ENCODE results near the gene MTOR.
"Not testable (repeated sequence)": the region's sequence is repeated elsewhere in the genome, so short reads cannot be mapped to it uniquely, and the experiment has no call there.

Gene MTOR

DNA sequence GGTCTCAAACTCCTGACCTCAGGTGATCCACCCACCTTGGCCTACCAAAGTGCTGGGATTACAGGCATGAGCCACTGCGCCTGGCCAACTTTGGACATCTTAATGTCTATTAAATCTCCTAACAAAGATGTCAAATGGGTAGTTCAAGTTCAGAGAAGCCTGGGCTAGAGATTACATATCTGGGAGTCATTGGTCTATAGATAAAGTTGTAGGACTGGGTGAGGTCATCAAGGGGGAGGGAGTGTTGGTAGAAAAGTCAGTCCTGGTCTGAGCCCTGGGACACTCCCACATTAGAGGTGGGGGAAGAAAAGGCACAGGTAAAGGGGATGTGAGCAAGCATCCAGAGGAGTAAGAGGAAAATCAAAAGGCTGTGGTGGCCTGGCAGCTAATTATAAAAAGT, 17.3 kb upstream of the MTOR start:
- no peak for DNase-seq

DNA sequence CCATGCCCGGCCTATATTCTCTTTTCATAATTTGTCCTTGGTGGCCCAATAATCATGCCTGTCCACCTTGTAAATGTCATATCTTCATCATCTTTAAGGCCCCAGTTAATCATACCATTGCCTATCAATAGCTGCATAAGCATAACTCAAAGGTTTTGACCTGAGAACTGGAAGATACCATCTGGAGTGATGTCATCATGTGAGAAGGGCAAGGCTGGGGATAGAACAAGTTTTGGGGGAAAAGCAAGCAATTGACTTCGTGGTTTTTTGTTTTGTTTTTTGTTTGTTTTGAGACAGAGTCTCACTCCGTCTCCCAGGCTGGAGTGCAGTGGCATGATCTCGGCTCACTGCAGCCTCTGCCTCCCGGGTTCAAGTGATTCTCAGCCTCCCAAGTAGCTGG, 16.8 kb upstream of the MTOR start:
- DNase-seq, result no peak

DNA sequence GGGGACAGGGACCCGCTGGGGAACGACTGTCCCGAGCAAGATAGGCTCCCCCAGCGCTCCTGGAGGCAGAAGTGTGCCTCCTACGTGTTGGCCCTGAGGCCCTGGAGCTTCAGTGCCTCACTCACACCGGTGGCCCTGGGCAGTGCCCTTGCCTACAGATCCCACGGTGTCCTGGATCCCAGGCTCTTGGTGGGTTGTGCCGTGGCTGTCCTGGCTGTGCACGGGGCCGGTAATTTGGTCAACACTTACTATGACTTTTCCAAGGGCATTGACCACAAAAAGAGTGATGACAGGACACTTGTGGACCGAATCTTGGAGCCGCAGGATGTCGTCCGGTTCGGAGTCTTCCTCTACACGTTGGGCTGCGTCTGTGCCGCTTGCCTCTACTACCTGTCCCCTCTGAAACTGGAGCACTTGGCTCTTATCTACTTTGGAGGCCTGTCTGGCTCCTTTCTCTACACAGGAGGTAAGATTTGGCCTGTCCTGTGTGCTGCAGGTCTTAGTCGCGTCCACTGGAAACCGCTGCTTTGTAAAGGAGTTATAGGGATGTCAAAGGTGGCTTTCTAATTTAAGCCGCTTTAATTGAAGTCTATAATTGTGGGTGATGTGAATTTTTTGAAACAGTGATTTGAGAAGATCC, 11.4 kb upstream of the MTOR start:
- no peak for DNase-seq

DNA sequence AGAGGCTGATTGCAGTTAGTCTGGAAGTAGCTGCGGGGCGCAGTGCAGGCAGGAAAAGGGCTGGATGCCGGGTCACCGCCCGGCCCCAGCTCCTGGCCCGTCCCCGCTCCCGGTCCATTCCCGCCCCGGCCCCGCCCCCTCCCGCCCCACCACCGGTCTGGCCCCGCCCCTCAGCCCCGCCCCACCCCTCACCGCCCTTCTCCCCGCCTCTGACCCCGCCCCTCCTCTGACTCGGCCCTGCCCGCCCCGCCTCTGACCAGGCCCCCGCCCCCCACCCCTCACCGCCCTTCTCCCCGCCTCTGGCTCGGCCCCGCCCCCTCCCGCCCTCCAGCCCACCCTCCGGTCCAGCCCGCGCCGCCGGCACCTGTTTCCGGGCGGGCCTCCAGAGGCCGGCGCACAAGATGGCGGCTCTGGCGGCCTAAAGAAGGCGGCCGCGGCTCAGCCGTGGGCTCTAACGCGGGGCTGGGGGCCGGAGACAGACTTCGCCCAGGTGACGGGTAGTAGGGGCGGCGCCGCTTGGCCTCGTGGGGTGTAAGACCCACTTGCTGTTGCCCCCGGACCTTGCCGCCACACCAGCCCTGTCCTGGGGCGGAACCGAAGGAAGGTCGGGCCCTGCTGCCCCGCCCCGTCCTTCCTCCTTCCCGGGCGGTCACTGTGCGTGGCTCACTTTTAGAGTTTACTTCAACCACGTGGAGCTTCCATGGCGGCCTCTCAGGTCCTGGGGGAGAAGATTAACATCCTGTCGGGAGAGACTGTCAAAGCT, 10.7 kb upstream of the MTOR start, which contains the start of gene UBIAD1:
TSS of gene UBIAD1 (plus strand) at position 367 of the 763 bp plus-strand sequence. CDS start at position 701, 334 bp downstream.
- DNase-seq, result peak; percentile 13

DNA sequence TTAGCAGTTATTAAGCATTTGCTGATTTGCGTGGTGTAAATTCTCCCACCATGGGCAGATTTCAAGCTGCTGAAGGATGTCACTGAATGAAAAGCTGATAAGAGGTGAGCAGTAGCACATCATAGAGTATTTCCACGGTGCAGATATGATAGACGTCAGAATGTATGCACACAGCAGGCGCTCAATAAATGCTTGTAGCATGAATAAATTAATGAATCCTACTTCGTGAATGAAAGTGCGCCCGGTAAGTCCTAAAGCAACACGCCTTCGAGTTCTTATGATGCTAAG, 10.1 kb upstream of the MTOR start:
- no peak for DNase-seq

DNA sequence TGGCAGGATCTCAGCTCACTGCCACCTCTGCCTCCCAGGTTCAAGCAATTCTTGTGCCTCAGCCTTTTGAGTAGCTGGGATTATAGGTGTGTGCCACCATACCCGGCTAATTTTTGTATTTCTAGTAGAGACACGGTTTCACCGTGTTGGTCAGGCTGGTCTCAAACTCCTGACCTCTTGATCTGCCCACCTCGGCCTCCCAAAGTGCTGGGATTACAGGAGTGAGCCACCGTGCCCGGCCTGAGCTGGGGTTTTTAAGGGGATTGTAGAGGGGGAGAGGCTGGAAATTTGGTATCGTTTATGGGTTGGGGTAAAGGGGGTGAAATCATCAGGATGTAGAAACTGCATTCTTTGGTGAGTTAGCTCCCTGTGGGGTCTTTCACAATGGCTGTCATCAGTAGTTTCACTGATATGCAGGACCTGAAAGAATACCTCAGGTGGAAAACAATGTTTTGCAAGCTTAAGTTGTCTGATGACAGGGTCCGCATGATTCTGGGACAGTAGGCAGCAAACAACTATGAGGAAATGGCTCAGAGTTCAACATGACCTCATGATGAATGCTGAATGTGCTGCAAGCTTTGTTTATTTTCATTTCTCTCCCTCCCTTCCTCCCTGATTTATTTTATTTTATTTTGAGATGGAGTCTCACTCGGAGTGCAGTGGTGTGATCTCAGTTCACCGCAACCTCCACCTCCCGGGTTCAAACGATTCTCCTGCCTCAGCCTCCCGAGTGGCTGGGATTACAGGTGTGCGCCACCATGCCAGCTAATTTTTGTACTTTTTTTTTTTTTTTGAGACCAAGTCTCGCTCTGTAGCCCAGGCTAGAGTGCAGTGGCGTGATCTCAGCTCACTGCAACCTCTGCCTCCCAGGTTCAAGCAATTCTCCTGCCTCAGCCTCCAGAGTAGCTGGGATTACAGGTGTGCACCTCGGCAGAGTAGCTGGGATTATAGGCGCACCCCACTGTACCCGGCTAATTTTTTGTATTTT, 5.3 kb upstream of the MTOR start:
- DNase-seq, result not testable (repeated sequence)

DNA sequence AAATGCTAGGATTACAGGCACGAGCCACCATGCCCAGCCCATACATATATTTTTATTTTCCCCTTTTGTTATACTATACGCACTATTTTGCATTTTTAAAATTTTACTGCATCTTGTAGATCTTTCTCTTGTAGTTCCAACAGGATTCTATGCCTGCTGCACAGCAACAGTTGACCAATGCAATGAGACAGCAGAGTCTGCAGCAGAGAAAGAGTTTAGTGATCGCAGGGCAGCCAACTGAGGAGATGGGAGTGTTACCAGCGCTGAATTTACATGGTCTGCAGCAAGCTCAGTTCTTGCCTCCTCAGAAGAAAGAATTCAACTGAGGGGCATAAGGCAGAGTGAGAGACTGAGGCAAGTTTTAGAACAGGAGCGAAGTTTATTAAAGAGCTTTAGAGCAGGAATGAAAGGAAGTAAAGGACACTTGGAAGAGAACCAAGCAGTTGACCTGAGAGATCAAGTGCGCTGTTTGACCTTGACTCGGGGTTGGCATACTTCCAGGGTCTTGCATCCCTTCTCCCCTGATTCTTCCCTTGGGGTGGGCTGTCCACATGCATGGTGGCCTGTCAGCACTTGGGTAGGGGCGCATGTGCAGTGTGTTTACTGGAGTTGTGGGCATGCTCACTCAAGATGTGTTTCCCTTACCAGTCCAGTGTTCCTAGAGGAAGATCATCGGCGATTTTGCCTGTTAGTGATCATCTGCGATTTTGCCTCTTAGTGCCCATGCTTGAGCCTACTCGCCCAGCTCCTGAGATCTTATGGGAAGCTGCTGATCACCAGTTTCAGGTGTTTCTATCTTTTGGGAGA, 4.1 kb upstream of the MTOR start:
- no peak for DNase-seq

DNA sequence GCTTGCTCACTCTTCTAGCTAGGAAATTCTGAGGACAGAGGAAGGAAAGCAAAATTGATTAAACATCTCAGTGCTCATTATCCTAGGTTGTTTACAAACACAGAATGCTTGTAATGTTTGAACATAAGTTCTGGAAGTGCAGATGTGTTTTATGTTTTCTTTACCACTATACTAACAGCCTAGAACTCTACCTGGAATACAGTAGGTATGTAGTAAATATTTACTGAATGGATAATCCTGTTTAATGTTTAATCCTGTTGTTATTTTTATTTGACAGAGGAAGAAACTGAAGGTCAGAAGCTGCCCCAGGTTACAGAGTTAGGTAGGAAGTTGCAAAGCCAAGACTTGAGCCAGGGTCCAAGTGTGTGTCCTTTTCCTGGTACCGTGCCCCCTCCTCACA, 6.1 kb downstream of the MTOR start:
- no peak for DNase-seq

DNA sequence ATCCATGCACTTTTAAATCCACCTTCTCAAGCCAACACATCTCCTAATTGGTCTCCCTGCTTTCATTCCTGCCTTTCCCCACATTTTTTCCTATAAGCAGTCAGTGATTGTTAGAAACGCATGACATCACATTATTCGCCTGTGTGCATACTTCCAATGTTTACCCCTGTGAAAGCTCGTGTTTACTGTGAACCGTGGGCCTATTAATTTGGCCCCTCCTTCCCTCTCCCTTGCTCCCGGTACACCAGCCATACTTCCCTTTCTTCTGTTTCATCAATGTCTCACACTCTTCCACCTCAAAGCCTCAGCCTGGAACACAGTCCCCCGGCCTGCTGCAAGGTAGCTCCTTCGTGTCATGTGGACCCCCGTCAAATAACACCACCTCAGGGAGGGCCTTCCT, 9.1 kb downstream of the MTOR start:
- no peak for DNase-seq

DNA sequence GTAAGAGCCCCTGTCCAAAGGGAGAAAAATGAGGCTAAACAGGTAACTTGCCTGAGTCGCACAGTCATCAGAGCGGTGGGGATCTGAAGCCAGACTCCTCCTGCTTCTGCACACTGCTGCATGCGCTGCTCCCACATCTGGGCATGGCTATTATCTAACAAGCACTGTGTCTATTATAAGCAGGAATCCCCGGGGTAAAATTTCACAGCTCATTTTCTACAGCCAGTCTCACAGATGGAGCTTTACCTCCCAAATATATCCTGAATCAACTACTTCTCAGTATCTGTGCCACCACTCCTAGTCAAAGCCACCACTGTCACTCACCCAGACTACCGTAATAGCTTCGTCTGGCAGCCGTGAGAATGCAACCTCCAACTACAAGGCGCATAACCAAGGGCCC, 9.8 kb downstream of the MTOR start:
- DNase-seq, result no peak

DNA sequence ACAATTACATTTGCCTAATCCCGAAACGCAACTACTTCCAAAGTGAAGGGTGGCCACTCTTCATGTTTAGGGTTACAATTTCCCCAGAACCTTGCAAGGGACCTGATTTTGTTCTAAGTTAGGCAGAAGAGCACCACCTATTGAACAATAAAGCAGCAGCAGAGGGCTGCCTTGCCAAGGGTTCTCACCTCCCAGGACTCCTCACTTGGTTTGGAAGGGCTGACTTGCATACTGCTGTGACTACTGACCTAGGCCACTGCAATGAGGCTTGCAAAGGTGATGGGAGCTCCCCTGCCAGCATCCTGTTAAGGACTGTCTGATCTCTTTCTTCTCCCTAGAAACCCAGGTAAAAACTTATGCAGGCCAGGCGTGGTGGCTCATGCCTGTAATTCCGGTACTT, 14.2 kb downstream of the MTOR start:
- no peak for DNase-seq

DNA sequence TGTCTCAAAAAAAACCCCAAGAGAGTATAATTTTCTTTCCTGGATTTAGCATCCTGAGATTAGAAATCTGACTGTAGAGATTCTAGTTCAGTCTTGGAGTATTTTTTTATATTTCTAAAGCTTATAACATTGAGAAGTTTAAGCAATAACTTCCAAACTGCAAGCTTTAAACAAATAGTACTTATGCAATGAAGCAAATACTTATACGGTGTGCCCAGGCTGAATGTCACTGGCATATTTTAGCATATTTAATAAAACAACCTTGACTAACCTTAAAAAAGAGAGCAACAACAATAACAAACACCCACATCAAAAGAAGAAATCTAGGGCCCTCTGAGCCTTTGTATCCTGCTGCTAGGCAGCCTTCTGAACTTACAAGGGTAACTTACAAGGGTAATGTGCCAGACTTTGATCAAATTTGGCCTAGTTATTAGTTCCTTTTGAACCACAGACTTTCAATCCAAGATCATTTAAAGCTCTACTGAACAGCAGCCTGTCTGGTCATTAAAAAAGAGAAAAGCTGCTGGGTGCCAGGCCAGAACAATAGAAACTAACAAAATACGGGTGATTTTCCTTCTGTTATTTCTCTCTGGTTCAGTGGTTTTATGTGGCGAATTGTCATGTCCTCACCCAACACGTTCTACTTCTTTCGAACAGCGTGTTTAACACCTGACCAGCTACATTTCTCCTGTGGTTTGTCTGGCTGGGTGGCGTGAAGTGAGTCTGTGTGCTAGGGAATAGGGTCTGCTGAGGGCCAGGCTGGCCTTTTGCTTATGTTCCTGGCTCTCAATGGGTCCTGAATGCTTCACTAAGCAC, 16.2 kb downstream of the MTOR start:
- DNase-seq, result no peak

DNA sequence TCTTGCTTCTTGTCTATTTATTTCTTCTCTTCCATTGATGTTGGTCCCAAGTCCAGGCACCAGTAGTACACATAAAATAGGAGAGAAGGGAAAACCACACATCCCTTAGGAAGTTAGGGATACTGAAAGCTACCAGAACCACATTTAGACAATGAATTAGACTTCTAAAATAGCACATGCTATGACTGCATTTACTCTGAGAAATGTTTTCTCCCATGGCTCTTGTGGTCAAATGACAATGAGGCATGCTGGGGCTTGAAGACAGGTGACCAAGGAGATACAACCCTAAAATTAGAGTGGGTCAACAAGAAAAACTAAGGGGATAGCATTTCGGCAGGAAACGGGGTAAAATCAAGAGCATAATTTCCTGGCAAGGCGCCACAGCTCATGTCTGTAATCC, 17.1 kb downstream of the MTOR start:
- no peak for DNase-seq

DNA sequence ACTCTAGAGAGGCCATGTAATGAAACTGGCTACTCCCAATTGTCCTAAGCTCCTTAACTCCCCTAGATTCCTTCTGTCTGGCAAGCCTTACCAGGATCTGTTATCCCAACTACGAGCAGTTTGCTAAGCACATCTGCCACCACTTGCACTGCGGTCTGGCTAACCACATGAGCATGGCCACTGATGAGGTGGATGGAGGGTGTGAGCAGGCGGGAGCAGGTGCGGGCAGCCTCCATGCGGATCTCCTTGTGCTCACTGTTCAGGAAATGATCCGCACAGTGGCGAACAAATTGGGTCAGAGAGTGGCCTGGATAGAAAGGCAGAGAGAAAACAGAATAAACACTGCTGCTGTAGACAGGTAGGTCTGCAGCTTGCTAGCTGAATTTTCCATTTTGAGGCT, 24.0 kb downstream of the MTOR start:
- DNase-seq, result no peak

DNA sequence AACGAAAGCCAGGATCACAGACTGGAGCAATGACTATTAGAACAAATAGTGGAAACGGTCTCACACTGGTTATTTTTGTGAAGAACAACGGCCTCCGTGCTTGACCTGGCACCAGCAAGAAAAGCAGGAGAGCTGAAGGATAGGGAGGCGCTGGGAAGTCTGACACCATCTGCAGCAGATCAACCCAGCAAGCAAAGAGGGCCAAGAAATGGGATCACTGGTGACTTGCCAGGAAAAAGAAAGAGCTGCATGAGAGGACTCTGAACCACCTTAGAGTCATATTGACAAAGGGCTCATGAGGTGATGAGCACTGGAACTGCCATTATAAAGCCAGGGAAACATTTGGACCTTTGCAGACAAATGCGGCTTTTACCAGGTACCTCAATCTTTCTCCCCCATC, 25.0 kb downstream of the MTOR start:
- DNase-seq, result no peak

DNA sequence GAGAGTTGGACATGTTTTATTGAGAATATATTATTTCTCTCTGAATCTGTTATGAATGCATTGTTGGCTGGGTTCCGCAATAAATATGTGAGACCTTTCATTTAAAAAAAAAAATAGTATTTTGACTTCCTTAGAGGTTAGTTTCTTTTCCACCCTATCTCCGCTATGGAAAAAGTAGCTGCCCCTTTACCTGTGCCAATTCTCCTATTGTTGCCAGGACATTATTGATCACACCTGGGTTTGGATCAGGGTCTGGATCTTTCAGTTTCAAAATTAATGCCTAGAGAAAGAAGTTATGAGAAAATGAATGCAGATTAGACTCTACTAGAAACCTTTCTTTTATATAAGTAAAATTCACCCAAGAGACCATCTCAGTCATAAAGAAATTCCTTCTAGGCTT, 29.1 kb downstream of the MTOR start:
- no peak for DNase-seq

DNA sequence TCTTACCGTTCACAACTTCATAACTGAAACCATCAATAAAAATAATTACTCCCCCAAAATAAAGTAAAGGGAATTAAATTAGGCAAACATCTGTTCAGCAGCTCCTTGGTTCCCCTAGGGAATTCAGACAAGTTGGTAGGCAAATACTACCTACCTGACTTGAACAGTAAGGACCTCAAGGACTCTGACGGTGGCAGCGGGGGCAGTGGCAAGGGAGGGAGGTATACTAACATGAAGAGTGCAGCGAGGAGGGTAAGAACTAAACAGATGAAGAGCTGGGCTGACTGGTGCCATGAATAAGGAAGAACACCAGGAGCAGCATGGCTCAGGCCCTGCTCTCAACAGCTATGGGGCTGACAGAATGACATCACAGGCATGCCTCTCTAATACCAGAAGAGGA, 33.1 kb downstream of the MTOR start:
- DNase-seq, result no peak

DNA sequence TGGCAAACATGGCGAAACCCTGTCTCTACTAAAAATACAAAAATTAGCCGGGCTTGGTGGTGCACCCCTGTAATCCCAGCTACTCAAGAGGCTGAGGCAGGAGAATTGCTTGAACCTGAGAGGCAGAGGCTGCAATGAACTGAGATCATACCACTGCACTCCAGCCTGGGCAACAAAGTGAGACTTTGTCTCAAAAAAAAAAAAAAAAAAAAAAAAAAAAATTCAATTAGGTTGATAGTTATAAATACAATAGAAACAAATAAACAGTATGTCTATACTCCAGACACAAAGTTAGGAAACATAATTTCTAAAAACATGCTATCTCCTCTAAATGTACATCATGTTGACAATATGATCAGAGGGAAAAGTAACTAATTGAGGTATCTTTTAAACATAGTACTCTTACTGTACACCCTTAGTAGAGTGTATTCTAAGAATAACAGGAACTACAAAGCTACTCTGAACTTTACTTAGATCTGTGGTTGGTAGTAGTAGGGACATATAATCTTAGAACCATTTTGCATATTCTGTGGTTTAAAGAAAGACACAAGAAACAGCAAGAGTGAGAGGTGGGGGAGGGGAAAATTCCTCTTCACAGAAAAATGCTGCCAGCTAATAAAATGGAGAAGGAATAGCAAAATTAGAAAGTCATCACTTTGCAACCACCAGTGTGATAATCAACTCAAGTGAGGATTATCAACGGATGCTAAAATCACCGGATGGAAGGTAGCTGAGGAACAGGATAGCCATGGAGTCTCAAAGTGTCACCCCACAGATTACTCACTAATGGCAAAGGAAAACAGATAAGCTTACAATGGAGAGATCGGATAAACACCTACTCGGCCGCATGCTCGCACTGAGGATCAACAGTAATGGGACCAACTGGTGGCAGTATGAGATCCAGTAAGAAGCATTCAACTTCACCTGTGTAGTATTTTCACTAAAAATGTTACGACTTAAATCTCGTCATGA, 35.0 kb downstream of the MTOR start:
- no peak for DNase-seq

DNA sequence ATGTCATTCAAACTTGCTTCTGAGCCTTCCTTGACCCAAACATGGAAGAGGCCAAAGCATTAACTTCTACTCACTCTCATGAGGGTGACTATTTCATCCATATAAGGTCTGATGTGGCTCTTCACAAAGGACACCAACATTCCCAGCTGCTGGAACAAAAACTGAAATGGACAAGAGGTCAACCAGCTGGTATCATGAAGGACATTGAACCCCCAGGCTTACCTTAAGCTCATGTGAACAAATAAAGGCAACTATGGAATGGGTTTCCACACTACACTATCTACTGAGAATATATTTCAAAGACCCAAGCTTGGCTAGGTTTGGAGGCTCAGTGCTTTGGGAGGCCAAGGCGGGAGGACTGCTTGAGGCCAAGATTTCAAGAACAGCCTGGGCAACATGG, 46.3 kb downstream of the MTOR start:
- no peak for DNase-seq

DNA sequence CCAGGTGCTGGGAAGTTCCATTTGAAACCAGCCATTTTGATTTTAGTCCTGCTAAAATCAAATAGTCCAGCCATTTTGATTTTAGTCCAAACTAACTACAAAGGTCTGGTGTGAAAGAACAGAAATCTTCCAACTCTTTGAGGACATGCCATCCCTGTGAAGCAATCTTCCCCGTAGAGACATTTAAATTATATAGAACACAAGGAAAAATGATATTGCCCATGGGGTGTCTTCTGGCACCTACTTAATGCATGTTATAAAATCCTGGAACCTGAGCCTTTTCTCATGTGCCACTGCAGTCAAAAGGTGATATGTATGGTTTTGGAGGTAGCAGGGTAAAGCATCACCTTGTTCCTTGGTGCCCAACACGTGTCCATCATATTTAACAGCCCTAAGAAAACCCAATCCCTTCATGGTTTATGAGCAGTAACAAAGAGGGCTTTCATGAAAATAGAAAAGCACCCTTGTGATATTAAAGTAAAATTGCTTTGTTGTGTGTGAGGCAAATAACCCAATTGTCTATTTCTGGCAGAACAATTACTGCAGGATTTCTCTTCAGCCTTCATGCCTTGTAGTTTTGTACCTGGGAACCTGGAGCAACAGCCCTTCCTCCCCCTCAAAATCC, 46.9 kb downstream of the MTOR start:
- no peak for DNase-seq

All from NCI-H1436 treated with DMSO at 0.1 percent for 48 hours (cell line).